OCI-LY7 (cell line): Measurements from ENCODE around the gene VSIG2. TPM values are rescaled to one million over a fixed set of nuclear protein-coding genes. Genes with fewer than 3 reads are reported as not detected.

Source experiments
- BruUV-seq: library from RNA; stranded (reverse); fragments of 400-500 nt; replicated peaks from 2 replicates; lab custom pipeline; 2021; lab: Mats Ljungman, UMichigan
- CTCF ChIA-PET: fragments of 300-600 bp; sonication (Branson Sonifier 250); formaldehyde crosslinking; loops from one replicate; lab custom pipeline; 2022; ENCODE audit warnings: antibody characterized with exemption; ENCODE audit not compliant: unreplicated experiment; lab: Charles Lee
- POLR2A ChIA-PET: fragments of 300-600 bp; sonication (Branson Sonifier 250); formaldehyde crosslinking; loops from one replicate; lab custom pipeline; 2022; ENCODE audit warnings: antibody characterized with exemption; lab: Charles Lee
- DNase-seq: peaks from one replicate; pipeline ENCODE4 v3.0.0-alpha.2; 2015; ENCODE audit warnings: low spot score
- H2AFZ ChIP-seq: fragments of 200-600 bp; sonication (generic), shearing (Covaris generic); 2 replicates; pipeline ENCODE4 v1.6.1; 2014; ENCODE audit warnings: mild to moderate bottlenecking, antibody characterized with exemption, low read length, moderate library complexity
- H3K27ac ChIP-seq: fragments of 200-600 bp; sonication (generic); 2 replicates; pipeline ENCODE4 v1.5.1; 2014; ENCODE audit warnings: mixed run types, low read depth, mild to moderate bottlenecking, moderate library complexity, low read length, inconsistent platforms; ENCODE audit not compliant: poor library complexity, severe bottlenecking
- H3K36me3 ChIP-seq: fragments of 200-600 bp; sonication (generic); 2 replicates; pipeline ENCODE4 v1.6.1; 2014; ENCODE audit warnings: mild to moderate bottlenecking, antibody characterized with exemption, low read length, moderate library complexity, mixed read lengths; ENCODE audit not compliant: insufficient read depth
- H3K4me1 ChIP-seq: fragments of 200-600 bp; sonication (generic); 2 replicates; pipeline ENCODE4 v1.5.1; 2014; ENCODE audit warnings: mild to moderate bottlenecking, low read length; ENCODE audit not compliant: insufficient read depth, poor library complexity, severe bottlenecking
- H3K4me2 ChIP-seq: fragments of 200-600 bp; sonication (generic); 2 replicates; pipeline ENCODE4 v1.6.1; 2014; ENCODE audit warnings: mild to moderate bottlenecking, low read length
- H3K4me3 ChIP-seq: fragments of 200-600 bp; sonication (generic); 2 replicates; pipeline ENCODE4 v1.5.1; 2014; ENCODE audit warnings: mild to moderate bottlenecking, low read depth, low read length; ENCODE audit not compliant: poor library complexity, severe bottlenecking
- H3K79me2 ChIP-seq: fragments of 200-600 bp; sonication (generic); 2 replicates; pipeline ENCODE4 v1.6.1; 2016; ENCODE audit warnings: low read depth, mild to moderate bottlenecking, low read length, moderate library complexity, mixed read lengths; ENCODE audit not compliant: insufficient read depth
- H3K9me2 ChIP-seq: fragments of 200-600 bp; sonication (generic); 2 replicates; pipeline ENCODE4 v1.6.1; 2016; ENCODE audit warnings: mild to moderate bottlenecking, low read length, mixed read lengths; ENCODE audit not compliant: insufficient read depth
- H3K9me3 ChIP-seq: fragments of 200-600 bp; sonication (generic); 2 replicates; pipeline ENCODE4 v1.6.1; 2014; ENCODE audit warnings: mild to moderate bottlenecking, mixed run types, low read length, mixed read lengths
- H4K20me1 ChIP-seq: fragments of 200-600 bp; sonication (generic); 2 replicates; pipeline ENCODE4 v1.6.1; 2014; ENCODE audit warnings: mild to moderate bottlenecking, antibody characterized with exemption, low read length, moderate library complexity, mixed read lengths; ENCODE audit not compliant: insufficient read depth
- CTCF ChIP-seq: fragments of 200-600 bp; sonication (generic); conservative IDR thresholded peaks from 2 replicates; pipeline ENCODE4 v1.5.1; 2014; ENCODE audit warnings: mild to moderate bottlenecking, antibody characterized with exemption, low read length, moderate library complexity, mixed read lengths
- EZH2phosphoT487 ChIP-seq: fragments of 200-600 bp; sonication (generic); IDR thresholded peaks from 2 replicates; pipeline ENCODE4 v1.6.1; 2018; ENCODE audit warnings: low read depth, borderline replicate concordance, mild to moderate bottlenecking, mixed run types, antibody characterized with exemption, low read length, moderate library complexity, mixed read lengths
- intact Hi-C: fragments of 100-400 bp; cut with micrococcal nuclease; formaldehyde crosslinking; loops from one replicate; pipeline ENCODE4 v1.10.0; 2022; ENCODE audit not compliant: unreplicated experiment
- total RNA-seq, 2 experiments: library from RNA; depleted of rRNA in 1 of 2; stranded (reverse); fragments of >200 nt in 1 of 2; shearing (Covaris generic) in 1 of 2; gene quantifications; 2 replicates each; pipeline ENCODE4 v1.2.3, GENCODE V29; 2014 to 2022

The VSIG2 gene
- total RNA-seq, 2 experiments from 2014 or later, result not detected

DNA sequence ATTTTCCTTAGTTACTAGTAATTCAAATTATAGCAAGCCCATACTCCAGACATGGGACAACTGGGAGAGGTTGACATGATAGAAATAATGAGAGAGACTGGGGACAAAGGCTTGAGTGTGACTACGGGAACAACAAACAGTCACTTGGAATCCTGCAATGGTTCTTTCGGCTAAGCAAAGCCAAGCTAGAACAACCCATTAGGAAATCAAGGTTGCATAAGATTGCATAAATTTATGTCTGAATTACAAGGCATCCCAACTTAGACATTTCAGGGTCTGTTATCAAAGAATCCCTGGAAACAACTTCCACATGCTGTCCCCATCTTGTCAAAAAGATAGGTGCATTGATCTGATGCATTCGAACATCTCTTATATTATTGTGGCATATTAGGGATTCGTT lies 22.5 kb downstream of the VSIG2 start:
- intact Hi-C loops, result no loop called here
- no TSS peak for BruUV-seq
- Histone ChIP-seq H3K79me2 (no peaks in the 10 kb centered on the region), H2AFZ (no peak overlapping the region), H4K20me1 (no peaks in the 10 kb centered on the region), H3K27ac (no peak overlapping the region), H3K4me3 (no peak overlapping the region), H3K36me3 (no peaks in the 10 kb centered on the region), H3K4me1 (peaks cover 22% of the 10 kb centered on the region), H3K9me2 (no peaks in the 10 kb centered on the region), H3K4me2 (no peak overlapping the region), H3K9me3 (no peaks in the 10 kb centered on the region)
- POLR2A ChIA-PET, result no interaction called here
- no peak for TF ChIP-seq EZH2phosphoT487
- no peak for TF ChIP-seq CTCF
- CTCF ChIA-PET, result no interaction called here
- no peak for DNase-seq

DNA sequence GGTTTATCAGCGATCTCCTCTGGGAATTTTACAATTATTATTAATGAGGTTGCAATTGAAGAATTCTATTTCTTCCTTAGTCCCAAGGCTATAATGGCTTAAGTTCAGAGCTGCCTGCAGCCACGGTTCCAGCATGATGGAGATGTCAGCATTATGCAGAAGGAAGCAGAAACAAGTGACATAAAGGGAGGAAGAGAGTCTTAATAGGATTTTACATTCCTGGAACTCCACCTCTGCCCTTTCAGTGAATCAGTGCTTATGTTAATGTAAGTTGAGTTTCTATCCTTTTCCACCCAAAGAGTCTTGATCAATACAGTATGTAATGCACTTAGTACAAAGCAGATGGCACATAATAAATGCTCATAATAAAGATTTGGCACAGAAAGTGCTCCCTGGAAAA lies 23.9 kb downstream of the VSIG2 start:
- intact Hi-C loops, result no loop called here
- ChIA-PET POLR2A (no interaction called here), CTCF (no interaction called here)
- no peak overlapping the region for H2AFZ ChIP-seq
- H3K27ac ChIP-seq, result no peak overlapping the region
- DNase-seq, result no peak
- no peaks in the 10 kb centered on the region for H3K36me3 ChIP-seq
- no peak for TF ChIP-seq CTCF
- no TSS peak for BruUV-seq
- no peaks in the 10 kb centered on the region for H3K9me2 ChIP-seq
- no peaks in the 10 kb centered on the region for H3K79me2 ChIP-seq
- H3K4me3 ChIP-seq, result no peak overlapping the region
- H3K4me1 ChIP-seq, result peaks cover 27% of the 10 kb centered on the region
- H4K20me1 ChIP-seq, result no peaks in the 10 kb centered on the region
- no peak overlapping the region for H3K4me2 ChIP-seq
- no peaks in the 10 kb centered on the region for H3K9me3 ChIP-seq

DNA sequence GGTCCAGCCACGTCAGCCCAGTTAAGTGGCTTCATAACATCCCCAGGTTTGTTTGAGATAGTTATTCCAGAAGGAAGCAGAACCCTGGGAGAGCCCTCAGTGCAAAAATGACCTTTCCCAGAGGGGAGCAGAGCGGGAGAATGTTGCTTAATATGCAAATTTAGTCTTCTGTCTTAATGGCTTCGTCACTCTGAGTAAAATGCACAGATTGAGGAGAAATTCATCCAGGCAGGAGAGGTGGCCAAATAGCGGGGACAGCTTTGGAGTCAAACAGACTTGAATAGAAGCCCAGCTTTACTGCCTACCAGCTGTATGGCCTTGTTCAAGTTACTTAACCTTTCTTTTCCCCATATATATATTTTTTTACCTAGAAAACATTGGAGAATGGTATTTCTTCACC lies 24.6 kb downstream of the VSIG2 start:
- ChIA-PET CTCF (no interaction called here), POLR2A (interaction anchor here (1.0 kb wide), 1 partner anchor 52 kb away, joined by 4 read pairs; no protein-coding TSS in a partner anchor)
- no peaks in the 10 kb centered on the region for H3K9me3 ChIP-seq
- H3K4me2 ChIP-seq, result no peak overlapping the region
- no TSS peak for BruUV-seq
- H2AFZ ChIP-seq, result no peak overlapping the region
- H4K20me1 ChIP-seq, result no peaks in the 10 kb centered on the region
- H3K4me3 ChIP-seq, result no peak overlapping the region
- no peaks in the 10 kb centered on the region for H3K9me2 ChIP-seq
- no peak overlapping the region for H3K27ac ChIP-seq
- no peaks in the 10 kb centered on the region for H3K36me3 ChIP-seq
- intact Hi-C loops, result no loop called here
- TF ChIP-seq EZH2phosphoT487 (no peak), CTCF (no peak)
- DNase-seq, result no peak
- no peaks in the 10 kb centered on the region for H3K79me2 ChIP-seq
- peaks cover 31% of the 10 kb centered on the region for H3K4me1 ChIP-seq
